ENCODE results near the gene NYNRIN. TPM values are rescaled to one million over a fixed set of nuclear protein-coding genes. Genes with fewer than 3 reads are reported as not detected.

Gene NYNRIN
- total and polyA plus RNA-seq, 2 of the 8 experiments (the other 6 are each of a cell fraction or from before 2014, with no cell fraction given) = 15.2 to 18.3 TPM

DNA sequence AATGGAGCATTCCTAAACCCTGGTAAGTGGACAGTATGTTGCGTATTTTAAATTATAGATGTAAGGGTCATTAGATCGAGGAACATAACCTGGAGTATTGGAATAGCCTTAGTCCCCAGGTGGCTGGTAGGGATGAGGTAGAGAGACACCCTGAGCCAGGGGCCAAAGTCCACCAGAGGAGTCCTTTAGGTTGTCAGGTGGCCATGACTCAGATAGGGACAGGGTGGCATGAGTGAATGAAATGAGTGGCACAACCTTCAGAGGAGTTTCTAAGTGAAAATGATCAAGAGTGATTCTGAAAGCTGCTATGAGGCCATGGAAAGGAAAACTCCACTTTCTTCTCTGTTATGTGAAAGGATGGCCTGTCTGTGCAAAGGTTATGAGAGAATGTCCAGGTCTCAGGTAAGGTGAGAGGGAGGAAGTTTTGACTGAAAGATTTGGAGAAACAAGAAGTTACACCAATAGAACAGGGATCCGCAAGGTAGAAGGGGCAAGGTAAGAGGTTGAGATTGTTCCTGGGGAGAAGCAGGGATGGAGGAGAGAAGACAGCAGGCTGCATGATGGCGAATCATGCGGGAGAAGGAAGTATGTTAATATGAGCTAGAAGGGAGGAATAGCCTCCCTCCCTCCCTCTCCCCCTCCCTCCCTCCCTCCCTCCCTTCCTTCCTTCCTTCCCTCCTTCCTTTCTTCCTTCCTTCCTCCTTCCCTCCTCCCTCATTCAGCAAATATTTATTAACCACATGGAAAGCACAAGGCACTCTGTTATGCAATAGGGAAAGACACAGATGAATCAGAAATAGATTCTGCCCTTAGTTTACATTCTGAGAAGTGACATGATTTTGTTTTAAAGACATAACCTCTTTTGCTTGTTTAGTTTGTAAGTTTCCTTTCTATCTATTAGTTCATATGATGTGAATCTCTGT, 45.0 kb upstream of the NYNRIN start:
- Histone ChIP-seq H4K8ac (ENCODE audit: extremely low read depth, insufficient read depth, low read length) (no peak overlapping the region), H2BK20ac (ENCODE audit: low read length) (no peak overlapping the region), H3K79me2 (ENCODE audit: control insufficient read depth in 1 of 2, insufficient read depth in 2 of 2, low read length in 2 of 2) (no peaks in the 10 kb centered on the region), H3K27me3 (replicated peaks in 1 of 4; ENCODE audit: control insufficient read depth in 3 of 4, extremely low read depth in 1 of 4, insufficient read depth in 3 of 4, low read length in 3 of 4) (peaks cover 0 to 11% (median 9%) of the 10 kb centered on the region in 4 experiments; a peak in 5 of 7 replicates), H3K18ac (ENCODE audit: extremely low read depth, low read length) (no peak overlapping the region), H2BK5ac (ENCODE audit: low read depth, low read length) (no peak overlapping the region), H3K4me3 (ENCODE audit: extremely low read depth in 1 of 4, insufficient read depth in 2 of 4, low read depth in 3 of 4, low read length in 4 of 4) (no peak overlapping the region), H2BK15ac (ENCODE audit: low read length) (no peak overlapping the region), H4K91ac (replicated peaks; ENCODE audit: insufficient read length, low read length) (no peak overlapping the region), H3K36me3 (ENCODE audit: control insufficient read depth in 2 of 4, insufficient read depth in 4 of 4, low read length in 3 of 4) (no peaks in the 10 kb centered on the region), H3K14ac (ENCODE audit: insufficient read length) (no peak overlapping the region), H3K9me3 (ENCODE audit: insufficient read depth in 2 of 2, low read depth in 1 of 2, low read length in 1 of 2) (no peaks in the 10 kb centered on the region), H3K79me1 (ENCODE audit: low read depth, low read length) (no peaks in the 10 kb centered on the region), H2BK12ac (ENCODE audit: low read depth, low read length) (no peak overlapping the region), H2BK120ac (replicated peaks; ENCODE audit: low read depth, low read length) (no peak overlapping the region), H3K23me2 (ENCODE audit: low read depth, low read length) (0 out of 2 replicates have a peak, but pooled peaks cover 2% of the 10 kb centered on the region), H3K23ac (ENCODE audit: insufficient read length) (no peak overlapping the region), H3K4me1 (replicated peaks in 1 of 4; ENCODE audit: control insufficient read depth in 3 of 4, insufficient read depth in 4 of 4, low read length in 3 of 4) (no peaks in the 10 kb centered on the region), H4K5ac (ENCODE audit: insufficient read length, low read depth, low read length) (no peak overlapping the region), H3K27ac (ENCODE audit: low read depth, low read length) (no peak overlapping the region), H3K9ac (replicated peaks in 1 of 4; ENCODE audit: extremely low read depth in 1 of 4, low read depth in 3 of 4, low read length in 3 of 4) (no peak overlapping the region), H2AFZ (ENCODE audit: low read length) (no peak overlapping the region), H3K4me2 (ENCODE audit: insufficient read depth in 1 of 2, low read depth in 2 of 2, low read length in 2 of 2) (no peak overlapping the region), H4K20me1 (replicated peaks in 1 of 2; ENCODE audit: control insufficient read depth in 1 of 2, insufficient read depth in 2 of 2, low read length in 2 of 2) (peaks cover 0 to 2% of the 10 kb centered on the region in 2 experiments), H3K56ac (replicated peaks; ENCODE audit: insufficient read length, low read depth, low read length) (no peak overlapping the region), H3K4ac (replicated peaks; ENCODE audit: insufficient read length, low read depth, low read length) (no peak overlapping the region), H2AK5ac (ENCODE audit: low read depth, low read length) (no peak overlapping the region)
- no peak for FAIRE-seq
- TF ChIP-seq, protein P1, sequence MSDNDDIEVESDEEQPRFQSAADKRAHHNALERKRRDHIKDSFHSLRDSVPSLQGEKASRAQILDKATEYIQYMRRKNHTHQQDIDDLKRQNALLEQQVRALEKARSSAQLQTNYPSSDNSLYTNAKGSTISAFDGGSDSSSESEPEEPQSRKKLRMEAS (IDR thresholded peaks at IDR 0.05) = no peak
- TF ChIP-seq POLR2A (IDR thresholded peaks at IDR 0.05; ENCODE audit: control extremely low read depth in 1 of 2, low read depth in 2 of 2, low read length in 2 of 2) = no peak
- no peak for DNase-seq (ENCODE audit: low read depth in 1 of 2, low spot score in 2 of 2)
- WGBS, 2 experiments (ENCODE audit: extremely low coverage in 1 of 2, insufficient coverage in 1 of 2, insufficient read length in 1 of 2, insufficient replicate concordance in 2 of 2, low coverage in 1 of 2, low lambda C conversion rate in 2 of 2, missing lambda C conversion rate in 1 of 2) = 65% methylated on average over 5 of the region's 5 CpGs; no CpG with 5 or more reads in 1 of the 2 experiments
- POLR2A ChIA-PET (ENCODE audit: partially characterized antibody) = no interaction called here
- CTCF ChIA-PET (ENCODE audit: partially characterized antibody) = interaction anchor here (2.9 to 4.4 kb wide), 2 partner anchors 12 to 21 kb away, joined by 12 to 23 read pairs; no protein-coding TSS in a partner anchor

Data from H1 (cell line).